Measurements from ENCODE around the gene SLC9A9.

The SLC9A9 gene

DNA sequence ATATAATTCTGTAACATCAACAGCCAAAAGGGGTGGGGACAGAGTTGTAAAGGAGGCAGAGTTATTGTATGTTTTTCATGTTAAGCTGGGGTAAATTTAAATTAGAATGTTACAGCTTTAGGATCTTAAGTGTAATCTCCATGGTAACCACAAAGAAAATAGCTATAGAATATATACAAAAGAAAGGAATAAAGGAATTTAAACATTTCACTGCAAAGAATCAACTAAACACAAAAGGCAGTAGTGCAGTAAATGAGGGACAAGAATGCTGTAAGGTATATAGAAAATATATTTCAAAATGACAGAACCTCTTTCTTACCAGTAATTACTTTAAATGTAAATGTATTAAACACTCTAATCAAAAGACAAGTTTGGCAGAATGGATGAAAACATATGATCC, 361.7 kb downstream of the SLC9A9 start:
- DNase-seq: no peak

DNA sequence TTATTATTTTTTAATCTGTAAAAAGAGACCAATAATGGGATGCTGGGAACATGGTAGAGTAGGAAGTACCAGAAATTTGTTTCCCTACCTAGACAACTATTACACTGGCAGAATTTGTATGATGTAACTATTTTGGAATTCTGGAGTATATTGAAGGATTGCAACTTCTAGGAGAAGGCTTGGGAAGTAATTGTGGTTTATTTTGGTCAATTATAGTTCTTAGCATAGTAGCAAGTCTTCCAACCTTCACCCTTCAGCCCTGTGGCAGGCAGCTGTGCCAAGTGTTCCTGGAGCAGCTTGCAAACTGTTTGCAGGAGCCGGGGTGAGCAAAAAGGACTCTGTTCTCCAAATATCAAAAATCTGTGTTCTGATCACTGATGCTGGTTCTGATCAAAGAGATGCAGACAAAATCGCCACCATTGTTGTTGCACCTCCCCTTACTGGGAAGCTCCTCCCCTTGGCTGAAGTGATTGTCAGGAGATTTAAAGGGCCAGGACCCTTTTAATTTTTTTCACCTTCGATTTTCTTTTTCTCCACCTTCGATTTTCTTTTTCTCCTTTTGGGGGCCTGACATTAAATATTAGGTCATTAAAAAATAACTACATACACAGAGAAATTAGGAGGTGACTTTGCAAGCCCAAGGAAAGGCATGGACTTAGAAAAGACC, 363.3 kb downstream of the SLC9A9 start:
- DNase-seq: peak; percentile 25

DNA sequence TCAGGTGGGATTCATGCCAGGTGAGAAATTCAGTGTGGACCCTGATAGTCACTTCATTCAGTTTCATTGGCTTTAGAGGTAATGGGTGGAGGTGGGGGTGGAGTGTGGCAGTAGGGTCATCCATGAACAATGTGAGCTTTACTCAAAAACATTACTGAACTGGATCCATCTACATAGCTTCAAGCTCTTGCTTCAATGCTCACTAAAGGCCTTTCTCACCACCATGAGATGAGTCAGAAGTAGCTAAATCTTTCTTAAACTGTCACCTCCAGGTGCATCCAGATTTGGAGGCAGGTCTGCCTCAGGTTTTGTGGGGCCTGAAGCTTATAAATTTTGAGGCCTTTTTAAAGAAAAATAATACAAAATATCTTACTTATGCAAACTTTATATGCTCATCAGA, 365.1 kb downstream of the SLC9A9 start:
- no peak for DNase-seq

DNA sequence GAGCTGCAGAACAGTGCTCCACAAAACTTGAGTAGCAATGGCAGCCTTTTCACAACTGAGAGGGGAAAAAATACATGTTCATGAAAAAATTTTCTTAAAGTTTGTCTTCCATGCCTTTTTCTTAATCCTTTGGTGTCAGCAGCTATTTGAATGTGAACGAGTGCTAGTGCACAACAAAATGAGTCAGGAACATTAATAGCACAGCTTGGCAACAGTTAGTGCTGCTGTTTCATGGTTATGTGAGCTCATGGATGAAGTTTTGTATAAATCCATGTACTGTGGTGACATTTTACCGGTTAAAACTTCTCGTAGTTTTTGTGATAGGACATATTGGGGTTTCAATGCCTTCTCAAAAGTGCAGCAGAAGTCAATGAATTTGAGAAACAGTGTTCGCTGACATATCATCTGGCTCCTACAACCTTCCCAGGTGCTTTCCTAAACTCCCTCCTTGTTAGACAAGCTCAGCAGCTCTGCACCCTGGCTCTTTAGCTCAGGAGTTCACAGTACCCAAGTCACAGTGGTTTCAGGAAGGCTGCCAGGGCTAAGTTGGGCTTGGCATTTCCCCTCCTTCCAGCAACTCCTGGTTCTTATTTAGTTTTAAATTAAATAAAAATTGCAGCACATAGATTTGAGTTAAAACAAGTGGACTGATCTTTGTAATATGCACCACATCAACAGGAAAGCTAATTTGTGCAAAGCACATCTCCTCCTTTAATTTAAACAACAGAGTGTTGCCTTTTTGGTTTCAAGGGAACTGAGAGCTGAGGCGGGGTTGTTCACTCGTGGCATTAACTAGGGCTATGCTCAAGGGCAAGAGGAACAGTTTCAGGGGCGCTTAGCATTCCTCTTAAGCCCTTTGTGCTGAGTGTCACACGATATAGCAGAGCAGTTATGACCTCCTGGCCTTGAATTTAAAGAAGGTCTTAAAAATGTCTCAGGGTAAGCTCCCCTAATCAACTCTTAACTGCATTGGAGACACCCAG, 365.9 kb downstream of the SLC9A9 start:
- DNase-seq: no peak

DNA sequence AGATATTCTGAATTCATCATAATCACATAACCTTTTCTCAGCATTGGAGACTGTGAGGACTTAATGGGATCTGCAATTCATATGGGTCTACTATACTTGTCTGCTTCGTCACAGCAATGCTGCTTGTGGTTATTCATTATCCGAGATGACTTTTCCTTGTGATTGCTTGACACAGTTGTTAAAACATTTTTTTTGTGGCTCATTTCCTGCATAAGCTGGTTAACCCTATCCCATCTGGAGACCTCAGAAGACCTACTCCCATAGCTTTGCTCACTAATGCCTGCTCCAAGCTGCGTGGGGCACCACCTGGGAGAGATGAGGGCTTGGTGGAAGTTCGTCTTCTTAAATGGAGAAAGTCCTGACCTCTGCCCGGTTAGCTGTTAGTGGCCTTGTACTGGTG, 367.9 kb downstream of the SLC9A9 start:
- DNase-seq: no peak

DNA sequence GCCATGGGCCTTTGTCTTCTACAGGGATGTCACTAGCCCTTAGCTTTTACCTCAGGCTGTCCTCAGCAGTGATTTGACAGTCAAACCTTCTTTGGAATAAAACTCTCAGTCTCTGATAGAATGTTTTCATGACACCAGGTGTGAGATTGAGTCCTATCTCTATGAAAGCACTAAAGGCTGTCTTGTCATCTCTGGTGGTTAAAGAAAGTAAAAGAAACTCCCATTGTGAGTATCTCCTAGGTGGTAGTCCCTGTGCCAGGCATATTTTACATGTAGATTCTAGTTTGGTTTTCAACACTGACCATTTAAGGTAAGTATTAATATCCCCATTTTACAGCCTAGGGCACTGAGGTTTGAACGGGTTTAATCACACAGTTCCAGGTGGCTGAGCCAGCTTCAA, 368.5 kb downstream of the SLC9A9 start:
- no peak for DNase-seq

DNA sequence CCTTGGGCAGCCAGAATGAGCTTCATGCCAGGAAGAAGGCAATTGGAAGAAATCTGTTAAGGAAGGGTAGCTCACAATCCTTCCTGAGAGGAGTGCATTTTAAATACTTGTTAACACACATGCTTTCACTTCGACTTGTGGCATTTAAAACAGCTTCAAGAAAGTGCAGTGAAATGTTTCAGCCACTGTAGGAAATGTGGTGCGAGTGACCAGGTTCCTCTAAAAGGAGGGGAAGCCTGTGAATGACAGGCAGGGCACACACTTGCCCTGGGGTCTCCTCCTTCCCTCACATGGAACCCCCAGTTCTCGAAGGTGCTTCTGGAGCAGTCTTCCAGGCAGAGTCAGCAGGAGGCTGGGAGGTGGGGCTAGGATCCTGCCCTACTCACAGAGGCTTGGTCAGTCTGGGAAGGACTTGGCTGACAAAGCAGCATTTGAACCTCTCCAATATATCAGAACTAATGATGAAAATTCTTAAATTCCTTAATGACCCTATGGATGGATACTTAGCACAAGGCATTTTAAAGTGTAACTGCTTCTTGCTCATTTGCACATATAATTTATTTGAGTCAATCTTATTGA, 370.1 kb downstream of the SLC9A9 start:
- no peak for DNase-seq

DNA sequence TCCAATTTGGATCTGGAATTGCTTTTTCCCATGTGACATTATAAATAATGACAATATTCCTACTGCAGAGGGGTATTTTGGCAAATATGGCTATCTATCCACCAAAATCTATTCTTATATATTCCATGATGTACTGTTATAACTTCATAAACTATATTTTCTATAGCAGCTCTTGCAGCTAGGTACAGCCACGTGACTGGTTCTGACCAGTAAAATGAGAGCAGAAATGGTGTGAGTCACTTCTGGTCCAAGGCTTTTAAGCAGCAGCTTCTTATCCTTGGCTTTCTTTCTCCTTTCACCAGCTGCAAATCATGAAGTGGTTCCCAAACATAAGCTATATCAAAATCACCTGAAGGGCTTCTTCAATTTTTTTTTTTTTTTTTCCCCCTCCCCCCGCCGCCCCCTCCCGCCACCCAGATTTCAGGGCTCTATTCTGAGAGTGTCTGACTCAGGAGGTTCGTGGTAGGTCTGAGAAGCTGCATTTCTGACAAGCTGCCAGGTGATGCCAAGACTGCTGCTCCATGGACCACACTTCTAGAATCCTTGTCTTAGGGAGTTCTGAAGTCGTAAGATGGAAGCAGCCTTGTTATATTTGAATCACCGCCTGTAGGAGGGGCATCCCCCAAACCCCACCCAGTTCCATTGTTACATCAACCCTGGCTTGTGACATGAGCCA, 371.2 kb downstream of the SLC9A9 start:
- no peak for DNase-seq

DNA sequence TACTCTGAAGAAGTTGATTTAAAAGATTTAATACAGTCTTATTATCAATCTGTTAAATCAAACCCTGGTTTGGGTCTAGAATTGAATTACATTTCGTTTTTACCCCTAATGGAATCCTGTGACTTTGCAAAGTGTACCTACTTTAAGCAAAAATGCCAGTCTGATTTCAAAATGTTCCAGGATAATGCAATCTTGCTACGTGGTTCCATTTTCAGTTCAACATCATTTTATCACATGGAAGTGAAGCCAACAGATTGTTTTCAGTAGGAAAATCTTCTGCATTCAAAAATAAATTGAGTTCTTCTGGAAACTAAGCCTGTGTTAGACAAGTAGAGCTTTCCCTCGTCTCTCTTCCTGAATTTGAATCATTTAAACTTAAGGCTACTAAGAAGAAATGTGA, 372.3 kb downstream of the SLC9A9 start:
- no peak for DNase-seq

DNA sequence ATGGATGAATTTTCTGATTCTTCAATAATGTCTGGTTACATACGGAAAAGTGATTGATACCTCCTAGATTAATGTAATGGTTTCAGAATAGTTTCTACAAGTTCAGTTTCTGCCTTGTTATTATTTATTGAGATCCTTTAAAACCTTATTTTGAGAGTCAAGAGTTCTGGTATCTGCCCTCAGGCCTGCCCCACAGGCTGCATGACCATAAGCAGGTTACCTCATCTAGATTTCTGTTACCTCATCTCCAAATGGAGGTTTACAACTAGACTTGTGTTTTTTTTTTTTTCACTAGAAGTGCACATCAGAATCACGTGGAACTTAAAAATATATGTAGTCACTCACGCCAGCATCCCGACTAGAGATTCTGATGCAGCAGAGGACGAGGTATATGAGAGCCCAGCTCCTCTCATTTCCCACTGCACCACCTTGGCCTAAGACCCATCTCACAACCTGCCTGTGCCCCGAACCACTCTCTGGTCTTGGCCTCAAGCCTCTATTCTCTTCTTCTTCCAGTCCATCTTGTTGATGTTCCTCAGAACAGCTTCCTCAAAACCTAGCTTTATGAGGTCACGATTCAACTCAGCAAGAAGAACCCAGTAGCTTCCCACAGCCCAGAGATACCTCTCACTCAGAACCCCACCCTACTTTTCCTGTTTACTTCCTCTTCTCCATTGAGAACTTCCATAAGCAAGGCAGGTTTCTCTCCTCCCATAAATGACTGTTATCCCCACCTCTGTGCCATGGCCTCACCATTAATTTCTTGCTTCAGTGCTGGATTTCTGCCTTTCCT, 375.3 kb downstream of the SLC9A9 start:
- no peak for DNase-seq

DNA sequence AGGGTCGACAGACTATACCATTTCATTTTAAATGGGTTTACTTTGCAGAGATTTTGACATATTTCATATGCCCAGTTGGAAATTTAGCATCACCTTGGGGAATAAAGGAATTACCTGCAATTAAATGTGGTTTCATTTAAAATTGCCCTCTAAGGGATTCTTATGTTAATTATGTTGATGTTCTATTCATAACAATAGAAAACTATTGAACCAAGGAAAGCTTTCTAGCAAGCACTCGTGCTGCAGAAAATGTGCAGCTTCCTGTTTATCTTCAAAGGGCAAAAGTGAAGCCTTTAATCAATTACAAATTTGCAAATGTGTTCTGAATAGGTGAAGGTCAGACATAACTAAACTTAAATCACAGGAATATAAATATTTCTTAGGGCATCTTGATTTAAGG, 376.6 kb downstream of the SLC9A9 start:
- DNase-seq: no peak

DNA sequence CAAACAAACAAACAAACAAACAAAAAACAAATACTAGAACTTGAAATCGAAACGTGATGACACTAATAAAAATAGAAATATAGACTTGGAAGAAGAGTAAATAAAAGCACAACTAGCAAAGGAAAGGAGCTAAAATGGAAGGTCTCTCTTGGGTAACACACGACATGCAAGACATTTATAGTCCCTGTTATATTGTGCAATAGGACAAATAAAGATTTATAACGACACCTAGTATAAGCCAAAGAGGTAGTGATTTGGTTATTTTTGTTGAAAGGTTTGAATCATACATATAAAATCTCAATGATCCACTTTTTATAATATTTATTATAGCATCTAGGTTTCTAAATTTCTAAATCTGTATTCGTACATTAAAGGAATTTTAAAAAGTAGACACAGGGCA, 379.1 kb downstream of the SLC9A9 start:
- no peak for DNase-seq

DNA sequence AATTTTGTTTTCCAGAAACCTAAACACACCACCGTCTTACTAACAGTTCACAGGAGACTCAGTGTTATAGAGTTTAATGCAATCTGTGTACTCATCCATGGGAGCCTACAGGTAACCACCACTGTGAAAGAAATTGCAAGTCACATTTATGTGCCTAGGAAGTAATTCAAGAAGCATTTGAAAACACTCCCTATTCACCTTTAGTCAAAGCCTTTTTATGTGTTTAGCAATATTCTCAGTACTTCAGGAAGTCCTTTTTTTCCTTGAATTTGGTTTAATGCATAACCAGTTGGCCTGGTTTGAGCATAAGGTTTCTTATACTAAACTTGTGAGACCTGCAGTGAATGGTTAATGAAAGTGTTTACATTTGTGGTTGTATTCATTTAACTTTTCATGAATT, 382.6 kb downstream of the SLC9A9 start:
- no peak for DNase-seq

DNA sequence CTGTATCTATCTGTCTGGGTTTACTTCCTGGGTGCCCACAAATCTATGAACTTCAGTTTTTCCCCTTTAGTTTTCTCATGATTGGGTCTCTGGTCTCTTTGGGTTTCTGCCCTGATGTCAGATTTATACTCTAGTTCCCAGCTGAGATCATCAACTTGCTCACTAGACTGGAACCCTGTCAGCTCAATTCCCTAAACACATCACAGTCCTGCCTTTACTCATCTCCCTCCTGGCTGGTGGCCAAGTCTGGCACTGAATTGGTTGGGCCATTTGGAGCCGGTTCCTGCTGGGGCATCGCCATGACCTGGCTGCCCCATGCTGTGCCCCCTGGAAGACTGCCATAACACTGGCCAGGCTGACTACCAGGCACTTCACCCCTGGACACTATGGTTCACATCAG, 383.4 kb downstream of the SLC9A9 start:
- peak; percentile 23 for DNase-seq

DNA sequence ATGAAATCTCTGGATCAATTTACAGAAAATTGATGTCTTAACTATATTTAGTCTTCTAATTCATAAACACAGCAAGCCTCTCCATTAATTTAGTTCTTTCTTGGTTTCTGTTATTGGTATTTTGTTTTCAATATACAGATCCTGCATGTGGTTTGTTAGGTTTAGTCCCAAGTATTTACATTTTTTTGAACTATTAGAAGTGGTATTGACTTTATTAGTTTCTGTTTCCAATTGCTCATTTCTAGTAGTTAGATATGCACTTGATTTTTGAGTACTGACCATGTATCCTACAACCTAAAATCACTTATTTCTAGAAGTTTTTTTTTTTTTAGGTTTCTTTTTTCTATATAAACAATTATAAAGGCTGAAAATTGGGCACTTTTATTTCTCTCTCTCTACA, 392.8 kb downstream of the SLC9A9 start:
- no peak for DNase-seq

DNA sequence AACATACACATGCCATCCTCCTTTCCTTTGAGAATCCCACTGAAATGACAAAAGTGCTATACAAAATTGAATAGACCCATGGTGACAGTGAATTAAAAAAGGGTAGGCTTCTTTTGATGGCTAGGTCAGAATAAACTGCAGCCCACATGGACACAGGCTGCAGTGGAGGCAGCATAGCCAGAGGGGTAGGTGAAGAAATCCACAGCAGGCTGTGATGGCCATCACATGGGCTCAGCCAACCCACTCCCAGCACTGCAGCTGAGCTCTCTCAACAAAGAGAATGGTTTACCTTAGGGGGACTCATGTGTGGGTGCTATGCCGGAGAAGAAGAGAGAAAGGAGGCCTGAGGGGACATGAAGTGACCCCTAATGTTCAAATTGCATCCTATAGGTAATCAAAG, 397.6 kb downstream of the SLC9A9 start:
- no peak for DNase-seq

DNA sequence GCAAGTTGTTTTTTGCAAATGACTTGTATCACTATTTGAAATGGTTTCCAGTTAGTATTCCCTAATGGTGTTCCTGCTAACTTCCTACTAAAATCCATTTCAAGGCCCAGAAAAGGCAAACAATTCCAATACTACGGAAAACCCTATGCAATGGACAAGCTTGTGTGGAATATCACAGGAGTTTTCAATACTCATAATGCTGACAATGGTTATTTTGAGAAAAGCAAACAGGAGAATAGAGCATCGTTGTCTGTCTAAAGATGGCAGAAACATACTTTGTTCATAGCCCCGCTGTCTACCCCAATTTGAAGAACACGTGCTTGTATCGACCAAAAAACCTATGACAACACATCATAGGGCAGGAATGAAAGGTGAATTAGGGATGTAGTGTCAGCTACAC, 400.8 kb downstream of the SLC9A9 start:
- DNase-seq: no peak

DNA sequence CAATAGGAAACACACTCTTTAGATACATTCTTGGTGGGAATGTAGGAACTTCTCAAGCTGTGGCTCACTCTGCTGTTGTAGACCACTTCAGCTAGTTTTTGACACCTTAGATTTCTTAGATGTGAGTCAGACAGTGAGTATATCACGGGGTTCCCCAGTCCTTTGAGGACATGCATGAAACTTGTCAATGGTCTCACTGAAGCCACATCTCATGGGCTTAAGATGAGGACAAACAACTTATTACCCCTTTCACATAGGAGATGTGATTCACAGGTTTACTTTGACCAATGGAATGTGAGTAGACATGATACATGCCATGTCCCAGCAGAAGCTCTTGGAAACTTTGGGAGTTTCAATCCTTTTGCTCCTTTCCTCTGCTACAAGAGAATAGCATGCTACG, 403.1 kb downstream of the SLC9A9 start:
- peak; percentile 19 for DNase-seq

DNA sequence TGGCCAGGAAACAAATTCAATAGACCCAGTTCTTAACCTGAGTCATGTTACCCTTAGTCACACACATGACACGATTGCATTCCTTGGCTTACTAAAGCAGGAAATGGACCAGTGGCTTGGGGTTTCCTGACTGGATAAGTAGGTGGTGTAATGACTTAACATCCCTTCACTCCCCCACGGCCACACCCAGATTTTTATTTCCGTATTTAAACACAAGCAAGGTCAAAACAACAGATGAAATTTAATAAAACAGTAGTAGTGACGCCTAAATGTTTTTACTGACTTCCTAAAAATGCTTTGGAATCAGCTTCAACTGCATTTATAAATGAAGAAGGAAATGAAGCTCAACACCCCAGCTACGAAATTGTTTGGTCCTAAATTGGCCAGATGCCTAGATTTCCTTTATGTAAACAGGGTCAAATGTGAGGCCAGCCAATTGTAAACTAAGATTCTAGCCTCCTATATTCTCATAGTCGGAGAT, 404.4 kb downstream of the SLC9A9 start:
- DNase-seq: peak; percentile 94

DNA sequence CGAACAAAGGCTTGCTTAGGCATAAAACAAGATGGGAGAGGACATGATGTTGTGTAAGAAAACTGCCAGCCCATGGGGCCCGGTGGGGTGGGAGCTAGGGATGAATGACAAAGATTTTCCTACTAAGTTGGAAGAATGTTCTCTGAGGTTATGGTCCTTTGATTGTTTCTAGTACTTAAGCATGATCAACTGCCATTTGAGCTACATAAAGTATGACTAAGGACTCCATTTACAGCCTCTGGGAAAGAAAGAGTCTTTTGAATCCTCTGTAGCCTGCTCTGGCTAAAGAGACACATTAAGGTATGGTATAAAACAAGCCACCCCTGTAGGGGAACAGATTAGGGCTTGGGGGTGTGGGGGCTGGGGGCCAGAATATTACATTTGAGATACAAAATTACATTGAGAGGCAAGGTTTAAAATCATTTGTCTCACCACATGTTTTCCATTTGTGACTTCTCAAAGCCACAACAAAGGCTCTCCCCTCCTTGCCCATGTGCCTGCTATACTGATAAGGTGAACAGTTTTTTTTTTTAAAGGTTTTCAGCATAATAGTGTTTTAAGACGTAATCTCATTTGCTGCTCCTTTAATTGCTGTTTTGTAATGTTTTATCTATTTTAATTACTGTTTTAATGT, 405.3 kb downstream of the SLC9A9 start:
- DNase-seq: no peak

DNA sequence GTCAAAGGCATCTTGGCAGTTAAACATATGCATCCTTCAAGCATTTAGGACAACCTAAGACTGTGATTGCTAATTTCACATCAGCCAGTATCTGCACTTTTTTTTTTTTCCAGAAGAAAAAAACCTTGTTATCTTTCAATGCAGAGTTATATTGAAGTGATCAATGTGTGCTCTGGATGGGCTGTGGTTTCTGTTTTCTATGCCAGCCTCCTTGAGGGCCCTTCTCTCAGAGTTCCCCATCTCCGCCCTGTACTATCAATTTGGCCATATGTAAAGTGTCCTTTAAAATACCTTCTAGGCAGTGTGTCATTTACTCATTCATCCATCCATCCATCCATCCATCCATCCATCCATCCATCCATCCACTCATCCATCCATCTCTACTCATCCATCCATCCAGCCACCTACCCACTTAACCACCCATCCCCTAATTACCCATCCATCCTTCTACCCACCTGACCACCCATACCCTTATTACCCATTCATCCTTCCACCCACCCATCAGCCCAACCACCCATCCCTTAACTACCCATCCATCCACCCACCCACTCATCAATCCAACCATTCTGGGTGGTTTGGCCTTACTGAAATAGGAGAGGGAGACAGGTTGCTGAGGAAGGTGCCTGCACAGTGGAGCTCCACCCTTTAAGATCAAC, 406.6 kb downstream of the SLC9A9 start:
- DNase-seq: no peak
